22Rv1 (cell line): ENCODE measurements around the gene SYNDIG1.

ENCODE experiments used
- ZFX ChIP-seq: fragments of 450-650 bp; IDR thresholded peaks from 2 replicates; pipeline ENCODE4 v1.6.1; 2017; ENCODE audit warnings: antibody characterized with exemption, borderline replicate concordance
- TF ChIP-seq, protein P1 (sequence below): fragments of 450-650 bp; IDR thresholded peaks from 2 replicates; pipeline ENCODE4 v1.5.1; 2017; ENCODE audit warnings: mild to moderate bottlenecking

GRCh38 chr20:24588725-24589340, 119.4 kb downstream of the SYNDIG1 start:
- TF ChIP-seq, protein P1, sequence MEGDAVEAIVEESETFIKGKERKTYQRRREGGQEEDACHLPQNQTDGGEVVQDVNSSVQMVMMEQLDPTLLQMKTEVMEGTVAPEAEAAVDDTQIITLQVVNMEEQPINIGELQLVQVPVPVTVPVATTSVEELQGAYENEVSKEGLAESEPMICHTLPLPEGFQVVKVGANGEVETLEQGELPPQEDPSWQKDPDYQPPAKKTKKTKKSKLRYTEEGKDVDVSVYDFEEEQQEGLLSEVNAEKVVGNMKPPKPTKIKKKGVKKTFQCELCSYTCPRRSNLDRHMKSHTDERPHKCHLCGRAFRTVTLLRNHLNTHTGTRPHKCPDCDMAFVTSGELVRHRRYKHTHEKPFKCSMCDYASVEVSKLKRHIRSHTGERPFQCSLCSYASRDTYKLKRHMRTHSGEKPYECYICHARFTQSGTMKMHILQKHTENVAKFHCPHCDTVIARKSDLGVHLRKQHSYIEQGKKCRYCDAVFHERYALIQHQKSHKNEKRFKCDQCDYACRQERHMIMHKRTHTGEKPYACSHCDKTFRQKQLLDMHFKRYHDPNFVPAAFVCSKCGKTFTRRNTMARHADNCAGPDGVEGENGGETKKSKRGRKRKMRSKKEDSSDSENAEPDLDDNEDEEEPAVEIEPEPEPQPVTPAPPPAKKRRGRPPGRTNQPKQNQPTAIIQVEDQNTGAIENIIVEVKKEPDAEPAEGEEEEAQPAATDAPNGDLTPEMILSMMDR: no peak
- TF ChIP-seq ZFX: no peak
